Psoas muscle (tissue), 8 donors: ENCODE data around the gene TTC9. TPM values are rescaled to one million over a fixed set of nuclear protein-coding genes. Genes with fewer than 3 reads are reported as not detected.

Experiments
- ATAC-seq, 4 donors: fragments of 200-7000 bp; cut with Tn5 transposase; one replicate each; pipeline ENCODE4 v1.9.1; 2020; ENCODE audit warnings: moderate library complexity in 3 of 4, mild to moderate bottlenecking in 2 of 4
- DNase-seq, 2 donors: peaks; one replicate each; pipeline ENCODE4 v3.0.0-alpha.2; 2020
- H3K27ac ChIP-seq: fragments of 200-600 bp; one replicate; pipeline ENCODE4 v1.8.0; 2022
- H3K27me3 ChIP-seq, 3 donors: fragments of 200-600 bp in 1 of 3; one replicate each; pipeline versions ENCODE4 v1.6.1 to v1.8.0; 2013 to 2022; ENCODE audit warnings: low read length in 2 of 3, mild to moderate bottlenecking in 2 of 3, moderate library complexity in 1 of 3; ENCODE audit not compliant: insufficient read depth in 3 of 3
- H3K36me3 ChIP-seq, 2 donors: fragments of 200-600 bp in 1 of 2; one replicate each; pipeline versions ENCODE4 v1.6.1 to v1.8.0; 2013 to 2022; ENCODE audit warnings: low read depth in 1 of 2, mild to moderate bottlenecking in 1 of 2, moderate library complexity in 1 of 2; ENCODE audit not compliant: insufficient read depth in 1 of 2
- H3K4me1 ChIP-seq: fragments of 200-600 bp; one replicate; pipeline ENCODE4 v1.8.0; 2022
- H3K4me3 ChIP-seq: fragments of 200-600 bp; one replicate; pipeline ENCODE4 v1.8.0; 2022; ENCODE audit warnings: mild to moderate bottlenecking
- H3K9me3 ChIP-seq: fragments of 200-600 bp; one replicate; pipeline ENCODE4 v1.8.0; 2022
- CTCF ChIP-seq: fragments of 200-600 bp; IDR thresholded peaks from one replicate; pipeline ENCODE4 v1.8.0; 2022; ENCODE audit warnings: antibody characterized with exemption
- WGBS, 3 donors: extraction: QIAGEN DNeasy Blood & Tissue Kit; methylation state at CpG; one replicate each; pipeline versions ENCODE4 v1.1.6 to v1.1.7; 2013; 5-methylcytosine and 5-hydroxymethylcytosine counted together
- intact Hi-C, 2 donors: fragments of 100-400 bp; cut with DNase I; formaldehyde crosslinking; loops; one replicate each; pipeline versions ENCODE4 v1.11.0 to v1.14.2; 2022
- polyA plus RNA-seq, 3 donors: library from polyadenylated mRNA; stranded (reverse); fragments of 200-250 nt; gene quantifications; one replicate each; pipeline ENCODE4 v1.2.3, GENCODE V29; 2013
- total RNA-seq, 4 donors: library from RNA; stranded (reverse); fragmentation: NEBNext Ultra II Directional in 2 of 4; extraction: Animal tissue kit (Norgen Biotek cat#: 25700) in 2 of 4; gene quantifications; one replicate each; pipeline versions ENCODE4 v1.2.1 to v1.2.4, GENCODE V29; 2021 to 2023
- donor health status: healthy with polysubstance abuse.
- donor health status: DM: no; HTN: no; CAD: no; lungs with moderate emphysema.
- donor health status: Bipolar disorder and iron deficiency.
- donor health status: healthy.
- donor health status: DM: yes; HTN: yes; CAD: no.
- donor health status: DM: no; HTN: no; CAD: no.
- donor health status: DM: no; HTN: no; CAD: no.
- donor health status: DM: yes; HTN: yes; CAD: no.

TTC9 gene
- total and polyA plus RNA-seq, 7 donors = 2.5 to 15.1 (median 5.4) TPM

DNA sequence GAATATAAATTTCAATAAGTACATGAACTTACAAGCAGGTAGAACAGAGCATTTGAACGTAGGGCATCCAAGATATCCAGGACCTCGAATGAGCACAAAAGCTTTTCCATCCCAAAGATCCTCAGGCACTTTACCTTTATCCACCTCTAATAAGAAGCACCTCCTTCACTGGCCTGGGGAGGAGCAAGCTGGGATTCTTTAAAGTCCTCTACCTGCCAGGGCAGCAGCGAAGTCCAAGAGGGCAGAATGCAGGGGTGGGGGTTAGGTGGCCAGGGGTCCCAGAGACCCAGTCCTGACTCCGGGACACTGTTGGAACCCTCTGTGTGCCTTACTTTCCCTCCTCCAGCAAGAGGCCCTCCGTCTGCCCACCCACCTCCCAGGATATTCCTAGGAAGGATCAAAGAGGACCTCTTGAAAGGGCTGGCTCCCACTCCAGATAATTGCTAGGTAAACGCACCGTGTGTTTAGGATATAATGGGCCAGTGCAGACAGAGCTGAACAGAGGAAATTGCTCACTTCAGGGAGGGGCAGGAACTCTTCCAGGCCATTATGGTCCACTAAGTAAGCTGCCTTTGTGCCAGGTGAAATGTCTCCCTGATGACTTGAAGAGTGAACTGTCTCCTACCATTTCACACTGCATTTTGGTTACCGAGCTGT, 68.1 kb downstream of the TTC9 start:
- no peaks in the 10 kb centered on the region for H3K9me3 ChIP-seq
- intact Hi-C loops = loop anchor here (5.0 kb wide), 3 partner anchors 73 to 108 kb away; partner anchors contain the start of gene MED6 (in 1 of the 2)
- H3K4me1 ChIP-seq = no peaks in the 10 kb centered on the region
- DNase-seq (no peak), ATAC-seq (no peak)
- no peaks in the 10 kb centered on the region for H3K36me3 ChIP-seq
- 58 to 61% (median 58%) methylated on average over 8 of the region's 8 CpGs for WGBS, 3 donors
- no peak for TF ChIP-seq CTCF
- peaks cover 0 to 2% (median 0%) of the 10 kb centered on the region in 3 donors for H3K27me3 ChIP-seq
- no peak overlapping the region for H3K27ac ChIP-seq
- H3K4me3 ChIP-seq = no peak overlapping the region

GRCh38 chr14:70711451-70711850, 69.7 kb downstream of the TTC9 start:
- Histone ChIP-seq H3K27me3 (peaks cover 0 to 2% (median 0%) of the 10 kb centered on the region in 3 donors), H3K4me1 (no peaks in the 10 kb centered on the region), H3K9me3 (no peaks in the 10 kb centered on the region), H3K27ac (no peak overlapping the region), H3K36me3 (no peaks in the 10 kb centered on the region), H3K4me3 (no peak overlapping the region)
- 79 to 89% (median 85%) methylated on average over 1 of the region's 1 CpG for WGBS, 3 donors
- no peak for DNase-seq
- no peak for TF ChIP-seq CTCF
- ATAC-seq = no peak
- intact Hi-C loops = loop anchor here (5.0 kb wide), 3 partner anchors 74 to 109 kb away; partner anchors contain the start of gene MED6 (in 1 of the 2)

DNA sequence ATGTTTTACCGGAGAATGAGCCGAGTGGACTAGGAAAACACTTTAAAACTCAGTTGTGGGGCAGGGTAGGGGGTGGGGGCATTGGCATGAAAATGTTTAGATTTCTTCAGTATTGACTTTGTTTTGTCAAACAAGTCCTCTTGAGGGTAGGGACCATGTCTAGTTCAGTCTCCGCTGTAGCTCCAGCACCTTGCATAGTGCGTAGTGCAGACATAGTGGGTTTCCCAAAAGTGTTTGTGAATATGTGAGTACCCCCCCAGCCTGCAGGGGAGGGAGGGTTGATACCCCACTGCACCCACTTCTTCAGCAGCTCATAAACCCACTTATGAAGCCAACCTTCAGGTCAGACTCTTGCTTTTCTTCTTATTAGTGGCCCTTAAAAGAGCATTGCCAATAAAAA, 71.4 kb downstream of the TTC9 start:
- 80 to 95% (median 94%) methylated on average over 4 of the region's 4 CpGs for WGBS, 3 donors
- Histone ChIP-seq H3K4me1 (no peaks in the 10 kb centered on the region), H3K27me3 (peaks cover 0 to 2% (median 0%) of the 10 kb centered on the region in 3 donors), H3K36me3 (no peaks in the 10 kb centered on the region), H3K4me3 (no peak overlapping the region), H3K27ac (no peak overlapping the region), H3K9me3 (no peaks in the 10 kb centered on the region)
- ATAC-seq = no peak
- intact Hi-C loops = loop anchor here (5.0 kb wide), 3 partner anchors 76 to 111 kb away; partner anchors contain the start of gene MED6 (in 1 of the 2)
- no peak for DNase-seq
- no peak for TF ChIP-seq CTCF

GRCh38 chr14:70713511-70713916, 71.8 kb downstream of the TTC9 start:
- no peak for DNase-seq
- no peak overlapping the region for H3K27ac ChIP-seq
- H3K9me3 ChIP-seq = no peaks in the 10 kb centered on the region
- 26 to 42% (median 38%) methylated on average over 3 of the region's 3 CpGs for WGBS, 3 donors
- no peak overlapping the region for H3K4me3 ChIP-seq
- no peaks in the 10 kb centered on the region for H3K4me1 ChIP-seq
- intact Hi-C loops = loop anchor here (5.0 kb wide), 3 partner anchors 76 to 111 kb away; partner anchors contain the start of gene MED6 (in 1 of the 2)
- H3K36me3 ChIP-seq = no peaks in the 10 kb centered on the region
- no peak for TF ChIP-seq CTCF
- ATAC-seq = no peak
- peaks cover 0 to 2% (median 0%) of the 10 kb centered on the region in 3 donors for H3K27me3 ChIP-seq
